DMS153 (cell line): ENCODE results near the gene ABCC8.

Experiments used
- DNase-seq: peaks from one replicate; lab custom pipeline; 2025; lab: John Stamatoyannopoulos, UW

The ABCC8 gene

GRCh38 chr11:17476317-17477083, at the start of gene ABCC8:
Gene ABCC8 (minus strand): TSS chr11:17476845. CDS start chr11:17476776, 69 bp downstream.
- no peak for DNase-seq

GRCh38 chr11:17526326-17526725, 49.7 kb upstream of the ABCC8 start:
- no peak for DNase-seq

- DNase-seq, result no peak
Measured at GRCh38 chr11:17525570-17525969, 48.9 kb upstream of the ABCC8 start.

- DNase-seq, result no peak
Measured at GRCh38 chr11:17524221-17524620, 47.6 kb upstream of the ABCC8 start.

GRCh38 chr11:17522655-17523054, 46.0 kb upstream of the ABCC8 start:
- DNase-seq, result no peak

- no peak for DNase-seq
Measured at GRCh38 chr11:17521106-17521900, 44.7 kb upstream of the ABCC8 start.

- DNase-seq, result peak; percentile 14
Measured at GRCh38 chr11:17519061-17519885, 42.6 kb upstream of the ABCC8 start.

GRCh38 chr11:17518366-17518765, 41.7 kb upstream of the ABCC8 start:
- DNase-seq, result no peak

- no peak for DNase-seq
Measured at GRCh38 chr11:17517186-17517585, 40.5 kb upstream of the ABCC8 start.

- DNase-seq, result no peak
Measured at GRCh38 chr11:17516551-17517150, 40.0 kb upstream of the ABCC8 start.

GRCh38 chr11:17515443-17516176, 39.0 kb upstream of the ABCC8 start:
- no peak for DNase-seq

- no peak for DNase-seq
Measured at GRCh38 chr11:17514476-17514875, 37.8 kb upstream of the ABCC8 start.

GRCh38 chr11:17513853-17514252, 37.2 kb upstream of the ABCC8 start:
- no peak for DNase-seq

GRCh38 chr11:17512101-17512500, 35.5 kb upstream of the ABCC8 start:
- DNase-seq, result no peak

- no peak for DNase-seq
Measured at GRCh38 chr11:17511571-17511970, 34.9 kb upstream of the ABCC8 start.

GRCh38 chr11:17510507-17511206, 34.0 kb upstream of the ABCC8 start:
- DNase-seq, result no peak

- no peak for DNase-seq
Measured at GRCh38 chr11:17508791-17509190, 32.1 kb upstream of the ABCC8 start.

GRCh38 chr11:17508306-17508705, 31.7 kb upstream of the ABCC8 start:
- no peak for DNase-seq

- no peak for DNase-seq
Measured at GRCh38 chr11:17507773-17508172, 31.1 kb upstream of the ABCC8 start.

GRCh38 chr11:17506942-17507341, 30.3 kb upstream of the ABCC8 start:
- no peak for DNase-seq

- DNase-seq, result no peak
Measured at GRCh38 chr11:17506314-17506713, 29.7 kb upstream of the ABCC8 start.
